GM20000 (cell line): ENCODE results near the gene KCNH3.
"Not testable (repeated sequence)": the region's sequence is repeated elsewhere in the genome, so short reads cannot be mapped to it uniquely, and the experiment has no call there.

Experiments used
- DNase-seq: peaks from one replicate; pipeline ENCODE4 v3.0.0; 2012; ENCODE audit warnings: low spot score
- TF ChIP-seq, protein P1 (sequence below): IDR thresholded peaks from 2 replicates; pipeline ENCODE4 v1.5.1; 2012; ENCODE audit warnings: mild to moderate bottlenecking, control low read depth; ENCODE audit errors: extremely low read depth, missing control alignments

The KCNH3 gene

DNA sequence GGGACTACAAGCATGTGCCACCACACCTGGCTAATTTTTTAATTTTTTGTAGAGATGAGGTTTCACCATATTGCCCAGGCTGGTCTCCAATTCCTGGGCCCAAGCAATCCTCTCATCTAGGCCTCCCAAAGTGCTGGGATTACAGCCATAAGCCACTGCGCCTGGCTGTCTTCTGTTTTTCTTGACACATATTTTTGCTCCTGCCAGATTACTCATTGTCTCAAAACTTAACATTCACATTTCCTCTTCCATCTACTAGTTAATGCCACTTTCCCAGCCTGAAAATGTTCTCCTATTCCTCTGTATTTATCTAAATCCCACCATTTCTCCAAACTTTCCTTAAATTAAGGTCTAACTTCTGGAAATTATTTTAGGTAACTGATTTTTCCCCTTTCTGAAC lies 36.2 kb upstream of the KCNH3 start:
- DNase-seq = no peak
- TF ChIP-seq, protein P1, sequence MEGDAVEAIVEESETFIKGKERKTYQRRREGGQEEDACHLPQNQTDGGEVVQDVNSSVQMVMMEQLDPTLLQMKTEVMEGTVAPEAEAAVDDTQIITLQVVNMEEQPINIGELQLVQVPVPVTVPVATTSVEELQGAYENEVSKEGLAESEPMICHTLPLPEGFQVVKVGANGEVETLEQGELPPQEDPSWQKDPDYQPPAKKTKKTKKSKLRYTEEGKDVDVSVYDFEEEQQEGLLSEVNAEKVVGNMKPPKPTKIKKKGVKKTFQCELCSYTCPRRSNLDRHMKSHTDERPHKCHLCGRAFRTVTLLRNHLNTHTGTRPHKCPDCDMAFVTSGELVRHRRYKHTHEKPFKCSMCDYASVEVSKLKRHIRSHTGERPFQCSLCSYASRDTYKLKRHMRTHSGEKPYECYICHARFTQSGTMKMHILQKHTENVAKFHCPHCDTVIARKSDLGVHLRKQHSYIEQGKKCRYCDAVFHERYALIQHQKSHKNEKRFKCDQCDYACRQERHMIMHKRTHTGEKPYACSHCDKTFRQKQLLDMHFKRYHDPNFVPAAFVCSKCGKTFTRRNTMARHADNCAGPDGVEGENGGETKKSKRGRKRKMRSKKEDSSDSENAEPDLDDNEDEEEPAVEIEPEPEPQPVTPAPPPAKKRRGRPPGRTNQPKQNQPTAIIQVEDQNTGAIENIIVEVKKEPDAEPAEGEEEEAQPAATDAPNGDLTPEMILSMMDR = no peak

DNA sequence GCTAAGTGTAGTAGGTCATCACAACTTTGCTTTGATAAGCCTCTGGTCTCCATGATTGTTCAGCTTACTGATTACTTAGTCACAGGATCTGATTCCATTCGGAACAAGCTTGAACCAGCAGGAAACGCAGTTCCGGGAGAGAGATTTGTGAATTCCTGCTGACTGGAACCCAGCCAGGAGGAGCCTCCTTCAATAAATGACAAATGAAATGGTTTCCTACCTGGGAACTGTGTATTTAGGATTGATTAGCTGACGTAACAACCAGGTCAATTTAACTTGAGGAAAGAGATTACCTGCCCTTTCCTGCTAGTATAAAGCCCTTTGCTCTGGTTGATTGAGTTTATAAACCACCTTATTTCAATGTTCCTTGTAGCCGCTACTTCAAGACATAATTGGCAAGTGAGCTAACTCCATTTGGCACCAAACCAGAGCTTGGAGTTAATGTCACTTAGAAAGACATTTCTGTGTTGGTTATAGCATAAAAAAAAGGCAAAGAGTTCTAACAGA lies 35.1 kb upstream of the KCNH3 start:
- TF ChIP-seq, protein P1 = no peak
- DNase-seq = no peak

DNA sequence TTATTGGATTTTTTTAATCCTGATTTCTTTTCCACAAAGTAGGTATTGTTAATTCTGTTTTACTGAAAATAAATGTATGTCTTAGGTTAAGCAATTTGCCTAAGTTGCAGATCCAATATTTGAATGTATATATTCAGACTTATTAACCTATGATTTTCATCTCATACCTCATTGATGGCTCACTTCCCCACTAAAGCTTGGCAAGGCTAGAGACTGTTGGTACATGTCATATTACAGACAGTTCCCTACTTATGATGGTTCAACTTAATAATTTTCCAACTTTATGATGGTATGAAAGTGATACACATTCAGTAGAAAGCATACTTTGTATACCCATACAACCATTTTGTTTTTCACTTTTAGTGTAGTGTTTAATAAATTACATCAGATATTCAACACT lies 33.2 kb upstream of the KCNH3 start:
- DNase-seq = no peak
- TF ChIP-seq, protein P1 = no peak

DNA sequence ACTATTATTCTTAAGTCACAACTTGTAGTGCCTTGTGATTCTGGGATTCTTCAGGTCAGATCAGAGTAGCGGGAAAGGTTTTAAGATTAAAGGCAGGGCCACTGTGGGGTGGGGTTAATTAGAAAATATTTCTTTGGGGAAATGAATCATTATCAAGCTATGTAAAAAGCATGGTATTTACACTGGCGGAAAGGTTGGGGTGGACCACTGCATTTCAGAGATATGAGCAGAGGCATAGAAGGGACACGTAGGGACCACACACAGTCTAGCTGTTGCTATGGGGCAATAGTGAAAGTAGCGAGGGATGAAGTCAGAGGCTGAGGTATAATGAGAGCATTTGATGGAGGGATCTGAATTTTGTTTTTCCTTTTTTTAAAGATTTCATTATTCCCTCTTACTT lies 31.7 kb upstream of the KCNH3 start:
- DNase-seq = no peak

DNA sequence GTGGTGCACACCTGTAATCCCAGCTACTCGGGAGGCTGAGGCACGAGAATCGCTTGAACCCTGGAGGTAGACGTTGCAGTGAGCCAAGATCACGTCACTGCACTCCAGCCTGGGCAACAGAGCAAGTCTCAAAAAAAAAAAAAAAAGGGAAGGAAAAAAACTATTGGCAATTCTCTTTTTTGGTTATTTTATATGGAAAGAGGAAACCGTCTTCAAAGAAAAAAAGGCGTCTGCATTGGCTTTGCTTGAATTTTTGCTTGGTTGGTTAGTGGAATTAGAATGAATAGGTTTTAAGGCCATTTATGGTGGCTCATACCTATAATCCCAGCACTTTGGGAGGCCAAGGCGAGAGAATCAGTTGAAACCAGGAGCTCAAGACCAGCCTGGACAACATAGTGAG lies 29.1 kb upstream of the KCNH3 start:
- not testable (repeated sequence) for DNase-seq

More for the DNA sequence above, 31.7 kb upstream of the KCNH3 start:
- TF ChIP-seq, protein P1 = no peak

DNA sequence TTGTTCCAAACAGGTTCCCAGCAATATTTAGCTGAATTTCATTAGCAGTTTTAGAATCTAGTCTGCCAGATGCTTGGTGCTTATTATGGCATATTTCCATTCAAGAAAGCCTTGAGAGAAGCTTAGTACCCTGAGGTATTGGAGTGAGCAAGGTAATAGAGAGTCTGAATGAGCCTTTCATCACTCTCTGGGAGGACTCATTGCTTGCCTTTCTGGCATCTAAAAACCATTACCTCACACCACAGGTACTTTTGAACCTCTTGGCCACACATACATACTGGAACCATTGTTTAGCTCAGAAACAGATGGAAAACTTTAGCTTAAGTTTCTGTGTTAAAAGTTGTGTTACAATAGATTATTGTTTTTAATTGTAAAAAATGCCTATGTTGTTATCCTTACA lies 27.4 kb upstream of the KCNH3 start:
- TF ChIP-seq, protein P1 = no peak
- DNase-seq = no peak

DNA sequence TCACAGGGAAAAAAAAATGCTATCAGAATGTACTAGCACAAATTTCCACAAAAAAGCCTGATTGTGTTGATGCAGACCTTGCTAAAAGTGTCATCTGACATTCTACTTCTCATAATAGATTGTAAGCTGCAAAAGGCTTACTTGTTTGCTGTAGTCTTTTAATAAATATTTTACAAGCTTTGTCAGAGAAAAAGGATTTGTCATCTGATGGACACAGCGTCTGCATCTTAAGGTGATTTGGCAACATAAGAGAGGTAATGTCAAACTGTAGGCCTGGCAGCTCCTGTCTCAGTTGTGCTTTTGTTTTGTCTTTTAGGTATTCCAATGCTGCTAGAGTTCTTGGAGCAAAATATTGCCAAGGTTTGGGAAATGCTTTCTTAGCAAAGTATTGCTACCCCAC lies 26.3 kb upstream of the KCNH3 start:
- TF ChIP-seq, protein P1 = no peak
- no peak for DNase-seq

DNA sequence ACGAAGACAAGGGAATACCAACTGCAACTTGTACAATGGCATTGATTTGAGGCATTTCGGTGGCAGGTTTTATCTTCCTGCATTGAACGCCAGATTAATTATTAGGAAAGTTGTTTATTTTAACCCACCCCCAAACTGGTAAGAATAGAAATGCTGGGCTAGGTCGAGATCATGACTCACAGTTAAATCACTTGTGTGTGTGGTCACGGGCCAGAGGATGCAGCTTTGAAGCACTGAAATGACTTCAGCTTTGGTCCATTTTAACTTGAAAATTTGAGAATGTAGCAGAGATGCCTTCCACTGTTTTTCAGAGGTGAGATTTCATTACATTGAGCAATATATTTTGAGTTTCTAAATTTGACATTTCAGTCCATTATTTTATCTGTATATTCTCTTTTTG lies 23.6 kb upstream of the KCNH3 start:
- TF ChIP-seq, protein P1 = no peak
- DNase-seq = no peak
